Measurements from ENCODE around the gene KCNJ6. TPM values are rescaled to one million over a fixed set of nuclear protein-coding genes. Genes with fewer than 3 reads are reported as not detected.

Gene KCNJ6
- total and polyA plus RNA-seq, 4 donors = 0.01 TPM; not detected in 3

GRCh38 chr21:37744551-37744950 is 171.7 kb downstream of the KCNJ6 start:
- no peak overlapping the region for H3K4me3 ChIP-seq (ENCODE audit: low read depth in 1 of 3, low read length in 3 of 3)
- H3K9me3 ChIP-seq (ENCODE audit: control insufficient read depth in 4 of 4, low read length in 3 of 4) = no peaks in the 10 kb centered on the region
- peaks cover 0 to 8% (median 0%) of the 10 kb centered on the region in 4 donors for H3K27me3 ChIP-seq (ENCODE audit: control insufficient read depth in 4 of 4, insufficient read depth in 4 of 4, low read length in 3 of 4)
- H3K36me3 ChIP-seq (ENCODE audit: control insufficient read depth in 4 of 4, insufficient read depth in 3 of 4, low read depth in 1 of 4, low read length in 3 of 4) = no peaks in the 10 kb centered on the region
- no peak overlapping the region for H3K9ac ChIP-seq (ENCODE audit: low read depth in 1 of 2, low read length in 2 of 2)
- TF ChIP-seq EGR1 (IDR thresholded peaks at IDR 0.05; ENCODE audit: low read depth in 2 of 2) = no peak
- TF ChIP-seq YY1 (IDR thresholded peaks at IDR 0.05) = no peak
- no peak for TF ChIP-seq GABPA (IDR thresholded peaks at IDR 0.05 in 1 of 2, conservative IDR thresholded peaks at IDR 0.05 in 1 of 2)
- TF ChIP-seq, protein P1, sequence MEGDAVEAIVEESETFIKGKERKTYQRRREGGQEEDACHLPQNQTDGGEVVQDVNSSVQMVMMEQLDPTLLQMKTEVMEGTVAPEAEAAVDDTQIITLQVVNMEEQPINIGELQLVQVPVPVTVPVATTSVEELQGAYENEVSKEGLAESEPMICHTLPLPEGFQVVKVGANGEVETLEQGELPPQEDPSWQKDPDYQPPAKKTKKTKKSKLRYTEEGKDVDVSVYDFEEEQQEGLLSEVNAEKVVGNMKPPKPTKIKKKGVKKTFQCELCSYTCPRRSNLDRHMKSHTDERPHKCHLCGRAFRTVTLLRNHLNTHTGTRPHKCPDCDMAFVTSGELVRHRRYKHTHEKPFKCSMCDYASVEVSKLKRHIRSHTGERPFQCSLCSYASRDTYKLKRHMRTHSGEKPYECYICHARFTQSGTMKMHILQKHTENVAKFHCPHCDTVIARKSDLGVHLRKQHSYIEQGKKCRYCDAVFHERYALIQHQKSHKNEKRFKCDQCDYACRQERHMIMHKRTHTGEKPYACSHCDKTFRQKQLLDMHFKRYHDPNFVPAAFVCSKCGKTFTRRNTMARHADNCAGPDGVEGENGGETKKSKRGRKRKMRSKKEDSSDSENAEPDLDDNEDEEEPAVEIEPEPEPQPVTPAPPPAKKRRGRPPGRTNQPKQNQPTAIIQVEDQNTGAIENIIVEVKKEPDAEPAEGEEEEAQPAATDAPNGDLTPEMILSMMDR (IDR thresholded peaks at IDR 0.05; ENCODE audit: low read depth, low read length, missing input control) = no peak
- no peak for TF ChIP-seq SP1 (IDR thresholded peaks at IDR 0.05)
- H3K4me1 ChIP-seq (ENCODE audit: control insufficient read depth in 4 of 4, insufficient read depth in 4 of 4, low read length in 3 of 4) = no peaks in the 10 kb centered on the region
- DNase-seq (ENCODE audit: low spot score) = no peak
- no peak overlapping the region for H3K27ac ChIP-seq (ENCODE audit: low read depth in 1 of 2, low read length in 2 of 2)
- 73% methylated on average over 2 of the region's 2 CpGs for WGBS

DNA sequence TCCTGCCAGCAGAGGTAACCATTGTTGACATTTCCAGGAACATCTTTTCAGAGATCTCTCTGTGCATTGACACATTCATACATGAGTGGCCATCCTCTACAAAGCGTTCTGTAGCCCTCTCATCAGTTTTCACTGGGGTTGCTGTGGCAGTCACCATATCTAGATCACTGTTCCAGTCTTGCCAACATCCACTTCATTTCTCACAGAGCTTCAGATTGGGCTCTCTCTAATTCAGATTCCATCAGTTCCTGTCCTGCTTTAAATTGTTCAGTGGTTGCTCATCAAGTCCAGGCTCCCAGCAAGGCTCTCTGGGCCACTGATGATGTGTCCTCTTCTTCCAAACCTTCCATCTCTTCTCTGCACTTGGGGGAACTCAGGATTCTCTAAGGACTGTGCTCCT is 173.7 kb downstream of the KCNJ6 start:
- Histone ChIP-seq H3K27me3 (ENCODE audit: control insufficient read depth in 4 of 4, insufficient read depth in 4 of 4, low read length in 3 of 4) (peaks cover 0 to 4% (median 0%) of the 10 kb centered on the region in 4 donors), H3K9ac (ENCODE audit: low read depth in 1 of 2, low read length in 2 of 2) (no peak overlapping the region), H3K9me3 (ENCODE audit: control insufficient read depth in 4 of 4, low read length in 3 of 4) (no peaks in the 10 kb centered on the region), H3K4me1 (ENCODE audit: control insufficient read depth in 4 of 4, insufficient read depth in 4 of 4, low read length in 3 of 4) (no peaks in the 10 kb centered on the region), H3K36me3 (ENCODE audit: control insufficient read depth in 4 of 4, insufficient read depth in 3 of 4, low read depth in 1 of 4, low read length in 3 of 4) (no peaks in the 10 kb centered on the region), H3K4me3 (ENCODE audit: low read depth in 1 of 3, low read length in 3 of 3) (no peak overlapping the region), H3K27ac (ENCODE audit: low read depth in 1 of 2, low read length in 2 of 2) (no peak overlapping the region)
- TF ChIP-seq RAD21 (IDR thresholded peaks at IDR 0.05) (no peak), GABPA (IDR thresholded peaks at IDR 0.05 in 1 of 2, conservative IDR thresholded peaks at IDR 0.05 in 1 of 2) (no peak), FOXA2 (IDR thresholded peaks at IDR 0.05) (no peak), HNF4G (IDR thresholded peaks at IDR 0.05) (no peak), ATF3 (IDR thresholded peaks at IDR 0.05) (no peak), SP1 (IDR thresholded peaks at IDR 0.05) (no peak), JUND (IDR thresholded peaks at IDR 0.05) (no peak), EGR1 (IDR thresholded peaks at IDR 0.05; ENCODE audit: low read depth in 2 of 2) (no peak), RXRA (IDR thresholded peaks at IDR 0.05) (no peak), YY1 (IDR thresholded peaks at IDR 0.05) (no peak), MAX (IDR thresholded peaks at IDR 0.05) (no peak)
- TF ChIP-seq, protein P1 (IDR thresholded peaks at IDR 0.05; ENCODE audit: low read depth, low read length, missing input control) = no peak
- TF ChIP-seq, protein P2, sequence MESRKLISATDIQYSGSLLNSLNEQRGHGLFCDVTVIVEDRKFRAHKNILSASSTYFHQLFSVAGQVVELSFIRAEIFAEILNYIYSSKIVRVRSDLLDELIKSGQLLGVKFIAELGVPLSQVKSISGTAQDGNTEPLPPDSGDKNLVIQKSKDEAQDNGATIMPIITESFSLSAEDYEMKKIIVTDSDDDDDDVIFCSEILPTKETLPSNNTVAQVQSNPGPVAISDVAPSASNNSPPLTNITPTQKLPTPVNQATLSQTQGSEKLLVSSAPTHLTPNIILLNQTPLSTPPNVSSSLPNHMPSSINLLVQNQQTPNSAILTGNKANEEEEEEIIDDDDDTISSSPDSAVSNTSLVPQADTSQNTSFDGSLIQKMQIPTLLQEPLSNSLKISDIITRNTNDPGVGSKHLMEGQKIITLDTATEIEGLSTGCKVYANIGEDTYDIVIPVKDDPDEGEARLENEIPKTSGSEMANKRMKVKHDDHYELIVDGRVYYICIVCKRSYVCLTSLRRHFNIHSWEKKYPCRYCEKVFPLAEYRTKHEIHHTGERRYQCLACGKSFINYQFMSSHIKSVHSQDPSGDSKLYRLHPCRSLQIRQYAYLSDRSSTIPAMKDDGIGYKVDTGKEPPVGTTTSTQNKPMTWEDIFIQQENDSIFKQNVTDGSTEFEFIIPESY (IDR thresholded peaks at IDR 0.05) = no peak
- no peak for DNase-seq (ENCODE audit: low spot score)
- WGBS = 78% methylated on average over 1 of the region's 1 CpG

All from liver (tissue), 9 donors.